Activated CD4-positive, alpha-beta T cell treated with anti-CD3 and anti-CD28 coated beads, Interleukin-2, amount 10 ng/mL, durations not matched to agents 24 days and 14 days (primary cell): ENCODE results near the gene FANCB. TPM values are rescaled to one million over a fixed set of nuclear protein-coding genes. Genes with fewer than 3 reads are reported as not detected.
A peak's percentile ranks its signal among the peaks of the same experiment; 100 is the strongest.

ENCODE experiments used
- DNase-seq: peaks from one replicate; pipeline ENCODE4 v3.0.0; 2022
- H3K27ac Mint-ChIP-seq: one replicate; pipeline ENCODE4 v1.8.0; 2022; ENCODE audit warnings: mild to moderate bottlenecking, mixed read lengths
- H3K27me3 Mint-ChIP-seq: one replicate; pipeline ENCODE4 v1.8.0; 2022; ENCODE audit warnings: mixed read lengths
- H3K36me3 Mint-ChIP-seq: one replicate; pipeline ENCODE4 v1.8.0; 2022; ENCODE audit warnings: low read depth, mild to moderate bottlenecking, mixed read lengths
- H3K4me1 Mint-ChIP-seq: one replicate; pipeline ENCODE4 v1.8.0; 2021; ENCODE audit warnings: mixed read lengths
- H3K4me3 Mint-ChIP-seq: one replicate; pipeline ENCODE4 v1.8.0; 2022; ENCODE audit warnings: mild to moderate bottlenecking, moderate library complexity, mixed read lengths
- H3K9me3 Mint-ChIP-seq: one replicate; pipeline ENCODE4 v1.8.0; 2021; ENCODE audit warnings: mixed read lengths
- intact Hi-C: fragments of 100-400 bp; cut with micrococcal nuclease; formaldehyde crosslinking; loops from one replicate; pipeline ENCODE4 v1.15.1; 2023
- total RNA-seq: library from RNA; stranded (reverse); gene quantifications from 2 replicates; pipeline ENCODE4 v1.2.3, GENCODE V29; 2022

FANCB gene
- total RNA-seq, 1 donor from 2014 or later, result 18.9 TPM

- peaks cover 16% of the 10 kb centered on the region for H3K4me1 Mint-ChIP-seq
- no peak for DNase-seq
- intact Hi-C loops, result loop anchor here (1.0 to 5.0 kb wide), 2 partner anchors 15 to 273 kb away; no protein-coding TSS in a partner anchor
- peaks cover 13% of the 10 kb centered on the region for H3K36me3 Mint-ChIP-seq
- H3K9me3 Mint-ChIP-seq, result no peaks in the 10 kb centered on the region
- peak overlapping the region; percentile 80 for H3K27ac Mint-ChIP-seq
- H3K4me3 Mint-ChIP-seq, result peak overlapping the region; percentile 30
- H3K27me3 Mint-ChIP-seq, result no peaks in the 10 kb centered on the region
Measured at GRCh38 chrX:14883826-14884225, 11.0 kb upstream of the FANCB start.

DNA sequence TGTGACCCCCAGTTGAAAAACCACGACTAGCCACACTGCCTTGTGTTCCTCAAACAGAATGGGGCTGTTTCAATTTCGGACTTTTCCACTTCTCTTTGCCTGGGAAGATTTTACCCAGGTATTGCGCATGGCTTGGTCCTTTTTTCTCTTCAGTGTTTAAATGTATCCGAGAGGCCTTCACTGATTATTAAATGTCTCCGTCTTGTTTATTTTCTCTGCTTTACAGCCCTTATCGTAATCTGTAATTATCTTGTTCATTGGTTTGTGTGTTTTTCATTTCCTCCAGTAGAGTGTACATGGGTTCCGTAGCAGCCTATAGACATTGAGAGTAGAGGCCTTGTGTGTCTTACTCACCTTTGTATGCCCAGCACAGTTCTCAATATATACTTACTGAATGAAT, 2.8 kb upstream of the FANCB start:
- no peak overlapping the region for H3K4me3 Mint-ChIP-seq
- peaks cover 12% of the 10 kb centered on the region for H3K36me3 Mint-ChIP-seq
- DNase-seq, result no peak
- no peaks in the 10 kb centered on the region for H3K27me3 Mint-ChIP-seq
- H3K9me3 Mint-ChIP-seq, result no peaks in the 10 kb centered on the region
- intact Hi-C loops, result loop anchor here (10.0 kb wide), 1 partner anchor 459 kb away; the partner anchor contains the start of gene PIGA
- no peak overlapping the region for H3K27ac Mint-ChIP-seq
- peaks cover 15% of the 10 kb centered on the region for H3K4me1 Mint-ChIP-seq

GRCh38 chrX:14873676-14874049, 794 bp upstream of the FANCB start:
- Mint-ChIP-seq H3K4me1 (peaks cover 16% of the 10 kb centered on the region), H3K4me3 (peak overlapping the region; percentile 88), H3K36me3 (peaks cover 14% of the 10 kb centered on the region), H3K27me3 (no peaks in the 10 kb centered on the region), H3K9me3 (no peaks in the 10 kb centered on the region), H3K27ac (peak overlapping the region; percentile 92)
- DNase-seq, result no peak
- intact Hi-C loops, result loop anchor here (1.0 to 10.0 kb wide), 4 partner anchors 76 to 844 kb away; partner anchors contain the start of genes GEMIN8 and PIGA

- Mint-ChIP-seq H3K36me3 (peaks cover 21% of the 10 kb centered on the region), H3K4me1 (peaks cover 16% of the 10 kb centered on the region), H3K27ac (peak overlapping the region; percentile 72), H3K27me3 (no peaks in the 10 kb centered on the region), H3K9me3 (no peaks in the 10 kb centered on the region), H3K4me3 (peak overlapping the region; percentile 88)
- intact Hi-C loops, result loop anchor here (2.0 to 10.0 kb wide), 3 partner anchors 75 to 802 kb away; partner anchors contain the start of gene PIGA
- no peak for DNase-seq
Measured at GRCh38 chrX:14872355-14872754, 514 bp downstream of the FANCB start.

GRCh38 chrX:14871767-14872166, 1.1 kb downstream of the FANCB start:
- peaks cover 16% of the 10 kb centered on the region for H3K4me1 Mint-ChIP-seq
- H3K27ac Mint-ChIP-seq, result peak overlapping the region; percentile 52

GRCh38 chrX:14865201-14865600, 7.7 kb downstream of the FANCB start:
- intact Hi-C loops, result no loop called here
- H3K27me3 Mint-ChIP-seq, result no peaks in the 10 kb centered on the region
- no peak overlapping the region for H3K4me3 Mint-ChIP-seq
- no peak for DNase-seq
- H3K27ac Mint-ChIP-seq, result no peak overlapping the region
- H3K4me1 Mint-ChIP-seq, result peaks cover 5% of the 10 kb centered on the region
- H3K9me3 Mint-ChIP-seq, result no peaks in the 10 kb centered on the region
- peaks cover 29% of the 10 kb centered on the region for H3K36me3 Mint-ChIP-seq

More at GRCh38 chrX:14871767-14872166, 1.1 kb downstream of the FANCB start:
- intact Hi-C loops, result loop anchor here (2.0 to 10.0 kb wide), 3 partner anchors 74 to 803 kb away; partner anchors contain the start of gene PIGA
- Mint-ChIP-seq H3K36me3 (peaks cover 22% of the 10 kb centered on the region), H3K9me3 (no peaks in the 10 kb centered on the region), H3K27me3 (no peaks in the 10 kb centered on the region), H3K4me3 (peak overlapping the region; percentile 69)
- DNase-seq, result no peak

DNA sequence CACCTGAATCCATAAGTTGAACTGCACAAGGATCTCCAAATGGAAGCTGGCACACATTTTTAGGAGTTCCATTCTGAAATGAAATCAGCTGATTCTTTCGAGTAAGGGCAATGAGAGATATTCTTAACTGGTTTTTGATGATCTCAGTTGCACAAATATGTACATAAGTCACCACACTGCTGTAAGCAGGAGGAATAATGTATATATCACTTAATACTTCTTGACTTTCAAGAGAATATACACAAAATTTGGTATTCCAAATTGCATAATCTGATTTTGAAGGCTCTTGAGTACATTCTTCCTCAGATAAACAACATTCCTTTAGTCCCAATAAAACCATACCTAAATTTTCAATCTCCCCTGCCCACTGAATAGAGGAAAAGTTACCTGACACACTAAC, 8.2 kb downstream of the FANCB start:
- Mint-ChIP-seq H3K4me1 (peaks cover 4% of the 10 kb centered on the region), H3K9me3 (no peaks in the 10 kb centered on the region), H3K4me3 (no peak overlapping the region), H3K27me3 (no peaks in the 10 kb centered on the region), H3K36me3 (peaks cover 29% of the 10 kb centered on the region), H3K27ac (no peak overlapping the region)
- intact Hi-C loops, result no loop called here
- no peak for DNase-seq

GRCh38 chrX:14851526-14851925, 21.3 kb downstream of the FANCB start:
- Mint-ChIP-seq H3K27ac (no peak overlapping the region), H3K27me3 (no peaks in the 10 kb centered on the region), H3K4me3 (no peak overlapping the region), H3K36me3 (peaks cover 10% of the 10 kb centered on the region), H3K9me3 (no peaks in the 10 kb centered on the region), H3K4me1 (no peaks in the 10 kb centered on the region)
- no peak for DNase-seq
- intact Hi-C loops, result no loop called here

GRCh38 chrX:14843666-14844065, 29.2 kb downstream of the FANCB start:
- Mint-ChIP-seq H3K27ac (no peak overlapping the region), H3K36me3 (peaks cover 14% of the 10 kb centered on the region), H3K4me3 (no peak overlapping the region), H3K4me1 (no peaks in the 10 kb centered on the region), H3K9me3 (no peaks in the 10 kb centered on the region), H3K27me3 (no peaks in the 10 kb centered on the region)
- intact Hi-C loops, result no loop called here
- DNase-seq, result no peak

DNA sequence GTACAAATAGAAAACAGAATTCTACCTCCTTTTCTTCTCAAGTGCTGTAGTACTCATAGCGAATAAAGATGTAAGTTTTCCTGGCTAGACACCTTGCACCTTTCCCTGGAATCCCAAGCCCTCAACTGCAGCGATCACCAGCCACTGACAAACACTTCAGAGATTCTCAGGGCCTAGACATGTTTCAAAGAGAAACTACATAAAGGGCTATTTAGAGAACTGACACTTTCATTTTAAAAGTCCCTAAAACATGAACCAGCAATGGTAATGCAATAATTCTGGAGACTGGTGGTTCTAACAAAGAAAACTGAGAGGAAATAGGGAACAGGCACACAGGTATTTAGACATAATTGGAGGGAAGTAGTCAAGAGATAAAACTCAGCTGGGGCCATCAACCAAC, 35.7 kb downstream of the FANCB start:
- H3K9me3 Mint-ChIP-seq, result no peaks in the 10 kb centered on the region
- H3K4me3 Mint-ChIP-seq, result no peak overlapping the region
- H3K36me3 Mint-ChIP-seq, result peaks cover 29% of the 10 kb centered on the region
- intact Hi-C loops, result no loop called here
- no peaks in the 10 kb centered on the region for H3K27me3 Mint-ChIP-seq
- H3K4me1 Mint-ChIP-seq, result peaks cover 1% of the 10 kb centered on the region
- no peak overlapping the region for H3K27ac Mint-ChIP-seq
- DNase-seq, result no peak

DNA sequence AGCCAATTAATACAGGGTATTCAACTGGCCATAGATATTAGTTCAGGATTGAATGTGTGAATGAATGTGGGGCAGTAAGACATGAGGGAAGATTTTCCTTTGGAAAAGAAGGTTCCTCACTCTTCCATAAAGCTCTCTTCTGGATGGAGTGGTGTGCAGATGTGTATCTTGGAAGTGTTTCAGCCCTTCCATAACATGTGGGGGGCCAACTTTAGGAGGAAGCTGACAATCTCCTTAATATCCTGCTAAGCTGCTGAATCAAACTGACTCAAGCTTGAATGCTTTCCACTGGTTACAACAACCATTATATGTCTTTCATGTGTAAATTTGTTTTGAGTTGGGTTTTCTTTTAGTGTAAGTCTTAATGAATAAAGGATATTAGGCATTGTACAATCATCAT, 40.3 kb downstream of the FANCB start:
- Mint-ChIP-seq H3K27me3 (no peaks in the 10 kb centered on the region), H3K9me3 (no peaks in the 10 kb centered on the region), H3K4me1 (peaks cover 1% of the 10 kb centered on the region), H3K27ac (no peak overlapping the region), H3K4me3 (no peak overlapping the region), H3K36me3 (peaks cover 22% of the 10 kb centered on the region)
- intact Hi-C loops, result no loop called here
- no peak for DNase-seq

DNA sequence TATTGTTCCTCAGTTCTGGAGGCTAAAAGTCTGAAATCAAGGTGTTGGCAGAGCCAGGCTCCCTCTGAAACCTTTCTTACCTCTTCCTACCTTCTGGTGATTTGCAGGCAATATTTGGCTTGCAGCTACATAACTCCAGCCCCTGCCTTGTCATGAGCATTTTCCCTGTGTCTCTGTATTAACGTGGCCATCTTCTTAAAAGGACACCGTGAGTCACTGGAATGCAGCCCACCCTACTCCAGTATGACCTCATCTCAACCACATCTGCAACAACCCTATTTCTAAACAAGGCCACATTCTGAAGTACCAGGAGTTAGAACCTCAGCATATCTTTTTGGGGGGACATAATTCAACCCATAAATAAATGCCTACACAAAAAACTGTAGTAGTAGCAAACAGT, 40.7 kb downstream of the FANCB start:
- Mint-ChIP-seq H3K4me1 (peaks cover 1% of the 10 kb centered on the region), H3K27me3 (no peaks in the 10 kb centered on the region), H3K36me3 (peaks cover 22% of the 10 kb centered on the region), H3K27ac (no peak overlapping the region), H3K9me3 (no peaks in the 10 kb centered on the region), H3K4me3 (no peak overlapping the region)
- DNase-seq, result no peak
- intact Hi-C loops, result no loop called here

GRCh38 chrX:14829643-14830042, 43.2 kb downstream of the FANCB start:
- DNase-seq, result no peak
- H3K4me1 Mint-ChIP-seq, result no peaks in the 10 kb centered on the region
- no peak overlapping the region for H3K4me3 Mint-ChIP-seq
- intact Hi-C loops, result no loop called here
- peaks cover 9% of the 10 kb centered on the region for H3K36me3 Mint-ChIP-seq
- H3K27ac Mint-ChIP-seq, result no peak overlapping the region
- no peaks in the 10 kb centered on the region for H3K27me3 Mint-ChIP-seq
- H3K9me3 Mint-ChIP-seq, result no peaks in the 10 kb centered on the region

DNA sequence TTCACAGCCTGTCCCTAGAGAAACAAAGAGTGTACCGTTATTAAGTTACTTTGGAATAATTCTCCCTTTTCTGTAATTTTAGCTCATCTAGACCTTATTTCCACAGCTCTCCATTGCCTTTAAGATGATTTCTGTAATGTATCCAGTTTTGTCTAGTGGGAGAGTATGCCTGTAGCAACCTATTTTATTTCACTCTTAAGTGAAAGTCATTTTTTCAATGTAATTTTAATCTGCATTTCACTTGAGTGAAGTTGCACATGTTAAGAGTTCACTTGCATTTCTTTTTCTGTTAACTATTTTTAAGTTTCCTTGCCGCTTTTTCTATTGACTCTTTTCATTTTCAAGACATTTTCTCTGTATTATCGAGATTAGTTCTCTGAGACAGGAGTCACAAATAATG, 46.5 kb downstream of the FANCB start:
- Mint-ChIP-seq H3K27ac (no peak overlapping the region), H3K36me3 (peaks cover under 1% of the 10 kb centered on the region), H3K9me3 (no peaks in the 10 kb centered on the region), H3K4me3 (no peak overlapping the region), H3K27me3 (no peaks in the 10 kb centered on the region), H3K4me1 (no peaks in the 10 kb centered on the region)
- intact Hi-C loops, result no loop called here
- DNase-seq, result no peak

GRCh38 chrX:14825851-14826250, 47.0 kb downstream of the FANCB start:
- DNase-seq, result no peak
- H3K27me3 Mint-ChIP-seq, result no peaks in the 10 kb centered on the region
- H3K27ac Mint-ChIP-seq, result no peak overlapping the region
- no peaks in the 10 kb centered on the region for H3K9me3 Mint-ChIP-seq
- no peaks in the 10 kb centered on the region for H3K36me3 Mint-ChIP-seq
- no peak overlapping the region for H3K4me3 Mint-ChIP-seq
- no peaks in the 10 kb centered on the region for H3K4me1 Mint-ChIP-seq
- intact Hi-C loops, result no loop called here
